Measurements from ENCODE around the gene MARK1.

Gene MARK1

GRCh38 chr1:220708244-220708643 is 180.3 kb downstream of the MARK1 start:
- DNase-seq (ENCODE audit: insufficient read length, low spot score): no peak
- FAIRE-seq: no peak

GRCh38 chr1:220708936-220709801 is 181.2 kb downstream of the MARK1 start:
- DNase-seq (ENCODE audit: insufficient read length, low spot score) (no peak), FAIRE-seq (no peak)

GRCh38 chr1:220710333-220710732 is 182.4 kb downstream of the MARK1 start:
- DNase-seq (ENCODE audit: insufficient read length, low spot score) (no peak), FAIRE-seq (no peak)

- no peak for DNase-seq (ENCODE audit: insufficient read length, low spot score)
- no peak for FAIRE-seq
Measured at GRCh38 chr1:220711056-220711809, 183.3 kb downstream of the MARK1 start.
